BLaER1 treated with 17β-estradiol and CSF1 and Interleukin-3, amounts not matched to agents 10 nM and 100 nM (cell line): ENCODE measurements around the gene SGCA.
A peak's percentile ranks its signal among the peaks of the same experiment; 100 is the strongest.

Source experiments
- H3K27ac ChIP-seq, 11 experiments: shearing (Covaris generic); formaldehyde crosslinking; 2 replicates each; pipeline ENCODE4 v1.8.1; 2022
- H3K27me3 ChIP-seq, 11 experiments: shearing (Covaris generic); formaldehyde crosslinking; 2 replicates each; pipeline ENCODE4 v1.8.1; 2022
- H3K36me3 ChIP-seq, 11 experiments: shearing (Covaris generic); formaldehyde crosslinking; 2 replicates each; pipeline ENCODE4 v1.8.1; 2022
- H3K4me1 ChIP-seq, 10 experiments: shearing (Covaris generic); formaldehyde crosslinking; 2 replicates each; pipeline ENCODE4 v1.8.1; 2022
- H3K4me2 ChIP-seq, 11 experiments: shearing (Covaris generic); formaldehyde crosslinking; 2 replicates each; pipeline ENCODE4 v1.8.1; 2022
- H3K4me3 ChIP-seq, 10 experiments: shearing (Covaris generic); formaldehyde crosslinking; 2 replicates each; pipeline ENCODE4 v1.8.1; 2022
- H3K9ac ChIP-seq, 11 experiments: shearing (Covaris generic); formaldehyde crosslinking; 2 replicates each; pipeline ENCODE4 v1.8.1; 2022
- H3K9me3 ChIP-seq, 11 experiments: shearing (Covaris generic); formaldehyde crosslinking; replicated peaks in 1 of 11; 2 replicates each; pipeline ENCODE4 v1.8.1; 2022
- H4K20me1 ChIP-seq, 11 experiments: shearing (Covaris generic); formaldehyde crosslinking; 2 replicates each; pipeline ENCODE4 v1.8.1; 2022
- Cebpa-rat ChIP-seq, 11 experiments: shearing (Covaris generic); IDR thresholded peaks; 2 replicates each; pipeline ENCODE4 v1.8.1; 2022

Gene SGCA

GRCh38 chr17:50157891-50158290, 7.9 kb upstream of the SGCA start:
- TF ChIP-seq Cebpa-rat (IDR thresholded peaks at IDR 0.05): no peak
- H4K20me1 ChIP-seq: no peaks in the 10 kb centered on the region
- peak overlapping the region in 2 of 11 experiments; percentile 7 to 8; a peak in 1 of 22 replicates for H3K4me2 ChIP-seq
- peaks cover 44 to 70% (median 52%) of the 10 kb centered on the region in 10 experiments for H3K4me1 ChIP-seq
- H3K4me3 ChIP-seq: no peak overlapping the region
- H3K36me3 ChIP-seq: no peaks in the 10 kb centered on the region
- no peak overlapping the region for H3K9ac ChIP-seq
- no peaks in the 10 kb centered on the region for H3K9me3 ChIP-seq
- no peak overlapping the region for H3K27ac ChIP-seq
- H3K27me3 ChIP-seq: no peaks in the 10 kb centered on the region

- Histone ChIP-seq H3K4me1 (peaks cover 28 to 55% (median 33%) of the 10 kb centered on the region in 10 experiments), H3K4me2 (peak overlapping the region; percentile 77 to 98 (median 93)), H3K36me3 (no peaks in the 10 kb centered on the region), H3K27me3 (no peaks in the 10 kb centered on the region), H4K20me1 (no peaks in the 10 kb centered on the region; a peak in 1 of 22 replicates), H3K9me3 (no peaks in the 10 kb centered on the region), H3K27ac (peak overlapping the region in 9 of 11 experiments; percentile 20 to 67 (median 47); a peak in 16 of 22 replicates), H3K9ac (peak overlapping the region in 10 of 11 experiments; percentile 60 to 76 (median 73); a peak in 20 of 22 replicates), H3K4me3 (peak overlapping the region; percentile 54 to 74 (median 64))
- no peak for TF ChIP-seq Cebpa-rat (IDR thresholded peaks at IDR 0.05)
These were observed 4.5 kb upstream of the SGCA start for GRCh38 chr17:50161023-50161910.

- Histone ChIP-seq H3K4me3 (peak overlapping the region in 8 of 10 experiments; percentile 54 to 74 (median 64); a peak in 10 of 20 replicates), H3K27ac (peak overlapping the region in 9 of 11 experiments; percentile 8 to 61 (median 42); a peak in 13 of 22 replicates), H3K4me2 (peak overlapping the region; percentile 77 to 98 (median 93)), H3K9ac (peak overlapping the region in 8 of 11 experiments; percentile 45 to 76 (median 58); a peak in 16 of 22 replicates), H4K20me1 (no peaks in the 10 kb centered on the region; a peak in 1 of 22 replicates), H3K4me1 (peaks cover 28 to 52% (median 33%) of the 10 kb centered on the region in 10 experiments), H3K36me3 (no peaks in the 10 kb centered on the region), H3K27me3 (no peaks in the 10 kb centered on the region), H3K9me3 (no peaks in the 10 kb centered on the region)
- TF ChIP-seq Cebpa-rat (IDR thresholded peaks at IDR 0.05): no peak
These were observed 3.9 kb upstream of the SGCA start for GRCh38 chr17:50161911-50162288.

GRCh38 chr17:50162466-50163254, 3.1 kb upstream of the SGCA start:
- Histone ChIP-seq H3K4me3 (no peak overlapping the region), H3K9ac (no peak overlapping the region), H3K4me2 (peak overlapping the region in 10 of 11 experiments; percentile 77 to 98 (median 94); a peak in 19 of 22 replicates), H4K20me1 (no peaks in the 10 kb centered on the region; a peak in 1 of 22 replicates), H3K27me3 (no peaks in the 10 kb centered on the region), H3K4me1 (peaks cover 28 to 55% (median 37%) of the 10 kb centered on the region in 10 experiments), H3K36me3 (no peaks in the 10 kb centered on the region), H3K9me3 (no peaks in the 10 kb centered on the region), H3K27ac (0 out of 22 replicates have a peak overlapping the region, but pooled peaks of 1 of the 11 experiments have one; percentile 50)
- no peak for TF ChIP-seq Cebpa-rat (IDR thresholded peaks at IDR 0.05)

GRCh38 chr17:50163843-50164696, 1.7 kb upstream of the SGCA start:
- no peak for TF ChIP-seq Cebpa-rat (IDR thresholded peaks at IDR 0.05)
- H3K4me1 ChIP-seq: peaks cover 35 to 49% (median 46%) of the 10 kb centered on the region in 10 experiments
- H4K20me1 ChIP-seq: no peaks in the 10 kb centered on the region; a peak in 1 of 22 replicates
- H3K4me3 ChIP-seq: no peak overlapping the region
- no peak overlapping the region for H3K27ac ChIP-seq
- no peaks in the 10 kb centered on the region for H3K9me3 ChIP-seq
- H3K36me3 ChIP-seq: no peaks in the 10 kb centered on the region
- peak overlapping the region in 10 of 11 experiments; percentile 29 to 79 (median 44); a peak in 21 of 22 replicates for H3K4me2 ChIP-seq
- peak overlapping the region in 3 of 11 experiments; percentile 19 to 42 (median 27); a peak in 1 of 22 replicates for H3K9ac ChIP-seq
- no peaks in the 10 kb centered on the region for H3K27me3 ChIP-seq

- Histone ChIP-seq H3K27ac (no peak overlapping the region), H3K4me2 (peak overlapping the region in 7 of 11 experiments; percentile 33 to 79 (median 58); a peak in 11 of 22 replicates), H3K36me3 (no peaks in the 10 kb centered on the region), H4K20me1 (no peaks in the 10 kb centered on the region; a peak in 1 of 22 replicates), H3K9me3 (no peaks in the 10 kb centered on the region), H3K9ac (0 out of 22 replicates have a peak overlapping the region, but pooled peaks of 1 of the 11 experiments have one; percentile 27), H3K27me3 (no peaks in the 10 kb centered on the region), H3K4me3 (no peak overlapping the region), H3K4me1 (peaks cover 36 to 50% (median 46%) of the 10 kb centered on the region in 10 experiments)
- no peak for TF ChIP-seq Cebpa-rat (IDR thresholded peaks at IDR 0.05)
These were observed 1.2 kb upstream of the SGCA start for GRCh38 chr17:50164697-50164988.

- H3K27ac ChIP-seq: no peak overlapping the region
- peaks cover 36 to 50% (median 46%) of the 10 kb centered on the region in 10 experiments for H3K4me1 ChIP-seq
- H3K9me3 ChIP-seq: no peaks in the 10 kb centered on the region
- no peak for TF ChIP-seq Cebpa-rat (IDR thresholded peaks at IDR 0.05)
- no peaks in the 10 kb centered on the region for H3K36me3 ChIP-seq
- no peak overlapping the region for H3K4me3 ChIP-seq
- H3K9ac ChIP-seq: no peak overlapping the region
- H4K20me1 ChIP-seq: no peaks in the 10 kb centered on the region; a peak in 1 of 22 replicates
- 0 out of 22 replicates have a peak overlapping the region, but pooled peaks of 1 of the 11 experiments have one; percentile 76 for H3K4me2 ChIP-seq
- no peaks in the 10 kb centered on the region for H3K27me3 ChIP-seq
These were observed 739 bp upstream of the SGCA start for GRCh38 chr17:50165066-50165465.

GRCh38 chr17:50165466-50165865, 339 bp upstream of the SGCA start:
- no peak overlapping the region for H3K9ac ChIP-seq
- H3K4me3 ChIP-seq: no peak overlapping the region
- no peaks in the 10 kb centered on the region for H3K27me3 ChIP-seq
- H4K20me1 ChIP-seq: no peaks in the 10 kb centered on the region; a peak in 1 of 22 replicates
- H3K4me2 ChIP-seq: no peak overlapping the region
- H3K9me3 ChIP-seq: no peaks in the 10 kb centered on the region
- no peak for TF ChIP-seq Cebpa-rat (IDR thresholded peaks at IDR 0.05)
- peaks cover 36 to 50% (median 45%) of the 10 kb centered on the region in 10 experiments for H3K4me1 ChIP-seq
- H3K27ac ChIP-seq: no peak overlapping the region
- no peaks in the 10 kb centered on the region for H3K36me3 ChIP-seq
